Neural crest cell (in vitro differentiated cells): ENCODE measurements around the gene C1orf159. TPM values are rescaled to one million over a fixed set of nuclear protein-coding genes. Genes with fewer than 3 reads are reported as not detected.

ENCODE experiments used
- DNase-seq: peaks from one replicate; pipeline ENCODE4 v3.0.0; 2021; ENCODE audit warnings: low read depth, mixed read lengths, low spot score
- H3K27ac Mint-ChIP-seq: one replicate; pipeline ENCODE4 v1.8.0; 2021; ENCODE audit warnings: mild to moderate bottlenecking, mixed read lengths; ENCODE audit not compliant: unreplicated experiment
- H3K27me3 Mint-ChIP-seq: 2 replicates; pipeline ENCODE4 v1.8.0; 2021; ENCODE audit warnings: low read depth, mild to moderate bottlenecking, mixed read lengths
- H3K36me3 Mint-ChIP-seq: 2 replicates; pipeline ENCODE4 v1.8.0; 2021; ENCODE audit warnings: low read depth, mild to moderate bottlenecking, mixed read lengths
- H3K4me1 Mint-ChIP-seq: 2 replicates; pipeline ENCODE4 v1.8.0; 2021; ENCODE audit warnings: mixed read lengths
- H3K4me3 Mint-ChIP-seq: one replicate; pipeline ENCODE4 v1.8.0; 2021; ENCODE audit warnings: mild to moderate bottlenecking, mixed read lengths
- H3K9me3 Mint-ChIP-seq: 2 replicates; pipeline ENCODE4 v1.8.0; 2021; ENCODE audit warnings: mixed read lengths
- CTCF ChIP-seq: fragments of 200-600 bp; sonication (generic); conservative IDR thresholded peaks from 2 replicates; pipeline ENCODE4 v1.5.0; 2021; ENCODE audit warnings: antibody characterized with exemption, mild to moderate bottlenecking
- total RNA-seq: library from RNA; stranded (reverse); gene quantifications from 2 replicates; pipeline ENCODE4 v1.2.1, GENCODE V29; 2021

The C1orf159 gene
- total RNA-seq, 1 donor from 2014 or later, result 26.1 TPM

- Mint-ChIP-seq H3K4me1 (peaks cover 25% of the 10 kb centered on the region), H3K27me3 (peaks cover 39% of the 10 kb centered on the region), H3K4me3 (peak overlapping the region; percentile 65), H3K9me3 (no peaks in the 10 kb centered on the region), H3K36me3 (peaks cover 3% of the 10 kb centered on the region), H3K27ac (no peak overlapping the region)
- no peak for DNase-seq
- TF ChIP-seq CTCF, result no peak
Measured at GRCh38 chr1:1119272-1119890, 3.5 kb upstream of the C1orf159 start.

GRCh38 chr1:1118876-1119220, 3.0 kb upstream of the C1orf159 start:
- no peaks in the 10 kb centered on the region for H3K36me3 Mint-ChIP-seq

GRCh38 chr1:1118011-1118875, 2.4 kb upstream of the C1orf159 start:
- H3K4me1 Mint-ChIP-seq, result peaks cover 15% of the 10 kb centered on the region
- peaks cover 2% of the 10 kb centered on the region for H3K36me3 Mint-ChIP-seq
- DNase-seq, result no peak
- peak overlapping the region; percentile 65 for H3K4me3 Mint-ChIP-seq
- H3K9me3 Mint-ChIP-seq, result peaks cover 3% of the 10 kb centered on the region
- H3K27me3 Mint-ChIP-seq, result peaks cover 30% of the 10 kb centered on the region
- no peak overlapping the region for H3K27ac Mint-ChIP-seq
- TF ChIP-seq CTCF, result no peak

More at GRCh38 chr1:1118876-1119220, 3.0 kb upstream of the C1orf159 start:
- Mint-ChIP-seq H3K27ac (no peak overlapping the region), H3K9me3 (no peaks in the 10 kb centered on the region), H3K4me1 (peaks cover 20% of the 10 kb centered on the region), H3K27me3 (peaks cover 35% of the 10 kb centered on the region), H3K4me3 (peak overlapping the region; percentile 65)
- DNase-seq, result no peak
- no peak for TF ChIP-seq CTCF

GRCh38 chr1:1117469-1117831, 1.6 kb upstream of the C1orf159 start:
- H3K9me3 Mint-ChIP-seq, result peaks cover 3% of the 10 kb centered on the region
- no peak for TF ChIP-seq CTCF
- peaks cover 7% of the 10 kb centered on the region for H3K36me3 Mint-ChIP-seq
- H3K4me1 Mint-ChIP-seq, result peaks cover 9% of the 10 kb centered on the region
- peak overlapping the region; percentile 73 for H3K4me3 Mint-ChIP-seq
- no peak overlapping the region for H3K27ac Mint-ChIP-seq
- peaks cover 28% of the 10 kb centered on the region for H3K27me3 Mint-ChIP-seq
- no peak for DNase-seq

- TF ChIP-seq CTCF, result no peak
- Mint-ChIP-seq H3K27me3 (peaks cover 28% of the 10 kb centered on the region), H3K9me3 (peaks cover 3% of the 10 kb centered on the region), H3K36me3 (peaks cover 11% of the 10 kb centered on the region), H3K27ac (no peak overlapping the region), H3K4me1 (peaks cover 9% of the 10 kb centered on the region), H3K4me3 (peak overlapping the region; percentile 73)
- no peak for DNase-seq
Measured at GRCh38 chr1:1116701-1117468, 996 bp upstream of the C1orf159 start.
